ENCODE measurements around the gene STARD5. TPM values are rescaled to one million over a fixed set of nuclear protein-coding genes. Genes with fewer than 3 reads are reported as not detected.

STARD5 gene
- total RNA-seq, 1 experiment from 2014 or later = 2.3 TPM

DNA sequence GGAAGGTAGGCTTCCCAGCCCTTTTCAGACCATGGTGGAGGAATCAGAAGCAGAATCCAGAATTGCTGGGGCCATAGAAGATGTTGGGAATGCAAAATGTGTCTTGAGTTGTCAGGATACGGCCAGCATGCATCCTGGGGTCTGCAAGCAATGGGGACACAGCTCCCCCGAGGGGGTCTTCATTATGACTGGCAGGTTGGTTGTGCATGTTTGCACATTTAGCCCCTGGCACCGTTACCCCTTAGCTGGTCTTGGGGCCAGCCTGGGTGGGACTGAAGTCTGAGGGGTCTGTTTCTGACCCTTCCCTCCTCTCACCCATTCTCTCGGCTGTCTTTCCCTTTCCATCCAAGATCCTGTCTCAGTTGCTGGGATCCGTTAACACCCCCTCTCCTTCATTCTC lies 50.7 kb downstream of the STARD5 start:
- WGBS (ENCODE audit: extremely low coverage, insufficient read length, low lambda C conversion rate) = no CpG with 5 or more reads among the region's 5 CpGs
- H3K27me3 Mint-ChIP-seq (ENCODE audit: low read depth) = peaks cover 5% of the 10 kb centered on the region; the same call in 1 of the 2 replicates
- H3T11ph ChIP-seq (ENCODE audit: low read length) = no peak overlapping the region

More for the DNA sequence above, 50.7 kb downstream of the STARD5 start:
- Mint-ChIP-seq H3K36me3 (ENCODE audit: insufficient read depth in 1 of 3, low read depth in 3 of 3) (peaks cover 5 to 16% (median 10%) of the 10 kb centered on the region in 3 experiments; a peak in 6 of 7 replicates), H3K9me3 (peaks cover 15 to 16% of the 10 kb centered on the region in 2 experiments), H3K4me1 (peaks cover 10% of the 10 kb centered on the region in 2 experiments), H3K27ac (no peak overlapping the region), H3K4me3 (no peak overlapping the region)
- no peak overlapping the region for H2BK15ac ChIP-seq (ENCODE audit: low read depth, low read length)
- no peak overlapping the region for H2BK12ac ChIP-seq (ENCODE audit: insufficient read length, low read depth, low read length)
- H2AK5ac ChIP-seq (ENCODE audit: insufficient read length, low read length) = no peak overlapping the region
- no peaks in the 10 kb centered on the region for H4K20me1 ChIP-seq (ENCODE audit: control insufficient read depth, insufficient read depth, insufficient read length)
- H3K4me2 ChIP-seq (ENCODE audit: insufficient read depth, insufficient read length, low read length) = no peak overlapping the region
- H2BK20ac ChIP-seq (ENCODE audit: low read depth, low read length, poor library complexity, severe bottlenecking) = no peak overlapping the region
- no peak overlapping the region for H2AFZ ChIP-seq (ENCODE audit: low read length)
- H3K9me3 ChIP-seq (ENCODE audit: control insufficient read depth, low read depth, low read length) = peaks cover 3% of the 10 kb centered on the region
- TF ChIP-seq, protein P1, sequence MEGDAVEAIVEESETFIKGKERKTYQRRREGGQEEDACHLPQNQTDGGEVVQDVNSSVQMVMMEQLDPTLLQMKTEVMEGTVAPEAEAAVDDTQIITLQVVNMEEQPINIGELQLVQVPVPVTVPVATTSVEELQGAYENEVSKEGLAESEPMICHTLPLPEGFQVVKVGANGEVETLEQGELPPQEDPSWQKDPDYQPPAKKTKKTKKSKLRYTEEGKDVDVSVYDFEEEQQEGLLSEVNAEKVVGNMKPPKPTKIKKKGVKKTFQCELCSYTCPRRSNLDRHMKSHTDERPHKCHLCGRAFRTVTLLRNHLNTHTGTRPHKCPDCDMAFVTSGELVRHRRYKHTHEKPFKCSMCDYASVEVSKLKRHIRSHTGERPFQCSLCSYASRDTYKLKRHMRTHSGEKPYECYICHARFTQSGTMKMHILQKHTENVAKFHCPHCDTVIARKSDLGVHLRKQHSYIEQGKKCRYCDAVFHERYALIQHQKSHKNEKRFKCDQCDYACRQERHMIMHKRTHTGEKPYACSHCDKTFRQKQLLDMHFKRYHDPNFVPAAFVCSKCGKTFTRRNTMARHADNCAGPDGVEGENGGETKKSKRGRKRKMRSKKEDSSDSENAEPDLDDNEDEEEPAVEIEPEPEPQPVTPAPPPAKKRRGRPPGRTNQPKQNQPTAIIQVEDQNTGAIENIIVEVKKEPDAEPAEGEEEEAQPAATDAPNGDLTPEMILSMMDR (conservative IDR thresholded peaks at IDR 0.05) = no peak
- no peak overlapping the region for H2BK5ac ChIP-seq (ENCODE audit: insufficient read length, low read length)
- peaks cover 3% of the 10 kb centered on the region; the same call in 1 of the 2 replicates for H3K4me1 ChIP-seq (ENCODE audit: insufficient read depth, low read length)
- H3K27me3 ChIP-seq (ENCODE audit: insufficient read depth, low read length) = no peaks in the 10 kb centered on the region
- H3K79me2 ChIP-seq (ENCODE audit: insufficient read depth, low read length) = no peaks in the 10 kb centered on the region
- H3K9ac ChIP-seq (ENCODE audit: extremely low read depth, insufficient read length, low read length) = no peak overlapping the region
- H3K56ac ChIP-seq (ENCODE audit: insufficient read length, low read depth, low read length) = no peak overlapping the region
- H3K14ac ChIP-seq (ENCODE audit: insufficient read depth, low read length) = no peak overlapping the region
- H3K23me2 ChIP-seq (ENCODE audit: insufficient read length, low read depth, low read length, poor library complexity, severe bottlenecking) = no peaks in the 10 kb centered on the region
- H2BK120ac ChIP-seq (ENCODE audit: low read depth, low read length, poor library complexity, severe bottlenecking) = no peak overlapping the region
- no peak overlapping the region for H3K18ac ChIP-seq (ENCODE audit: insufficient read length, low read depth, low read length)
- no peak overlapping the region for H4K8ac ChIP-seq (replicated peaks; ENCODE audit: insufficient read length, low read depth, low read length)
- no peak overlapping the region for H3K23ac ChIP-seq (ENCODE audit: insufficient read length, low read depth, low read length)
- H4K91ac ChIP-seq (ENCODE audit: insufficient read length, low read depth, low read length) = no peak overlapping the region
- no peak overlapping the region for H3K4ac ChIP-seq (ENCODE audit: low read depth, low read length)
- H3K27ac ChIP-seq (ENCODE audit: insufficient read length, low read depth, low read length) = no peak overlapping the region
- no peaks in the 10 kb centered on the region for H3K79me1 ChIP-seq (ENCODE audit: insufficient read depth, low read depth, low read length, poor library complexity, severe bottlenecking)
- no peak overlapping the region for H4K5ac ChIP-seq (ENCODE audit: insufficient read length, low read depth, low read length)
- DNase-seq = no peak
